A549 (cell line): ENCODE data around the gene FILIP1L.

ENCODE experiments used
- CHD2 ChIP-seq: fragments of 150-350 bp; IDR thresholded peaks from 2 replicates; pipeline ENCODE4 v1.6.1; 2014; ENCODE audit warnings: low read length; ENCODE audit not compliant: partially characterized antibody
- CTCF ChIP-seq: fragments of >200 bp; sonication (Bioruptor Twin); formaldehyde crosslinking; IDR thresholded peaks from 3 replicates; pipeline ENCODE4 v1.5.1; 2016
- EP300 ChIP-seq, 2 experiments: fragments of >200 bp; sonication (Bioruptor Twin); formaldehyde crosslinking; IDR thresholded peaks; 2 replicates in 1 of 2; 3 replicates in 1 of 2; pipeline ENCODE4 v1.6.1; 2016 to 2017
- MAFK ChIP-seq: fragments of 450-650 bp; IDR thresholded peaks from 2 replicates; pipeline ENCODE4 v1.6.1; 2014; ENCODE audit not compliant: partially characterized antibody
- PHF8 ChIP-seq: fragments of 200-600 bp; sonication (generic); IDR thresholded peaks from 2 replicates; pipeline ENCODE4 v1.6.1; 2016; ENCODE audit warnings: low read depth, mild to moderate bottlenecking, antibody characterized with exemption, moderate library complexity, borderline replicate concordance
- POLR2AphosphoS2 ChIP-seq: conservative IDR thresholded peaks from 2 replicates; pipeline ENCODE4 v1.6.1; 2012; ENCODE audit warnings: low read length, improper control_type of control experiment, inconsistent platforms
- RARB ChIP-seq: fragments of 250-450 bp; sonication (Bioruptor Pico); IDR thresholded peaks from 2 replicates; pipeline ENCODE4 v1.8.0; 2021; ENCODE audit warnings: mild to moderate bottlenecking, moderate library complexity
- RCOR1 ChIP-seq: fragments of 150-350 bp; IDR thresholded peaks from 2 replicates; pipeline ENCODE4 v1.6.1; 2014; ENCODE audit warnings: antibody characterized with exemption, low read length, low read depth
- REST ChIP-seq: fragments of 200-600 bp; sonication (generic); IDR thresholded peaks from 2 replicates; pipeline ENCODE4 v1.6.1; 2016; ENCODE audit warnings: antibody characterized with exemption, mild to moderate bottlenecking, moderate library complexity
- ZNF302 ChIP-seq: fragments of 250-450 bp; sonication (Bioruptor Pico); IDR thresholded peaks from 2 replicates; pipeline ENCODE4 v1.9.0; 2021; ENCODE audit warnings: inconsistent platforms, mild to moderate bottlenecking, moderate library complexity
- TF ChIP-seq, protein P1 (sequence below): fragments of 450-650 bp; IDR thresholded peaks from 2 replicates; pipeline ENCODE4 v1.6.1; 2014; ENCODE audit warnings: antibody characterized with exemption
- TF ChIP-seq, protein P2 (sequence below): IDR thresholded peaks from 2 replicates; pipeline ENCODE4 v1.6.1; 2012; ENCODE audit warnings: low read depth, borderline replicate concordance

DNA sequence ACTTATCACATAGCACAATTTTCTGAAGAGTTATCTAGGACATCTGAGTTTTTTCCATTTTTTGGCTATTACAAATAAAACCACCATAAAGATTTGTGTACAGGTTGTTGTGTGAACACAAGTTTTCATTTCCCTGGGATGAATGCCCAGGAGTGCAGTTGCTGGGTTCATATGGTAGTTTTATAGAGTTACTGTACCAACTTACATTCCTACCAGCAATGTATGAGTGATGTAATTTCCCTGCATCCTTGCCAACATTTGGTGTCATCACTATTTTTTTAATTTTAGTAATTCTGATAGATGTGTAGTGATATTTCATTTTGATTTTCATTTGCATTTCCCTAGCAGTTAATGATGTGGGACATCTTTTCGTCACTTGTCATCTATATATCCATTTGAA, 20.5 kb downstream of the FILIP1L start:
- TF ChIP-seq CTCF (no peak), ZNF302 (CRISPR knock-in tag) (no peak), EP300 (IDR thresholded peaks at IDR 0.05) (no peak), RCOR1 (no peak), PHF8 (no peak), POLR2AphosphoS2 (no peak), MAFK (no peak), RARB (CRISPR knock-in tag) (no peak), CHD2 (no peak), REST (no peak)
- TF ChIP-seq, protein P1, sequence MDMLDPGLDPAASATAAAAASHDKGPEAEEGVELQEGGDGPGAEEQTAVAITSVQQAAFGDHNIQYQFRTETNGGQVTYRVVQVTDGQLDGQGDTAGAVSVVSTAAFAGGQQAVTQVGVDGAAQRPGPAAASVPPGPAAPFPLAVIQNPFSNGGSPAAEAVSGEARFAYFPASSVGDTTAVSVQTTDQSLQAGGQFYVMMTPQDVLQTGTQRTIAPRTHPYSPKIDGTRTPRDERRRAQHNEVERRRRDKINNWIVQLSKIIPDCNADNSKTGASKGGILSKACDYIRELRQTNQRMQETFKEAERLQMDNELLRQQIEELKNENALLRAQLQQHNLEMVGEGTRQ: no peak
- TF ChIP-seq, protein P2, sequence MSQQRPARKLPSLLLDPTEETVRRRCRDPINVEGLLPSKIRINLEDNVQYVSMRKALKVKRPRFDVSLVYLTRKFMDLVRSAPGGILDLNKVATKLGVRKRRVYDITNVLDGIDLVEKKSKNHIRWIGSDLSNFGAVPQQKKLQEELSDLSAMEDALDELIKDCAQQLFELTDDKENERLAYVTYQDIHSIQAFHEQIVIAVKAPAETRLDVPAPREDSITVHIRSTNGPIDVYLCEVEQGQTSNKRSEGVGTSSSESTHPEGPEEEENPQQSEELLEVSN: no peak
